WTC11 (cell line): ENCODE data around the gene ADGRV1.

Source experiments
- CREB1 ChIP-seq: sonication (generic); formaldehyde crosslinking; IDR thresholded peaks from 2 replicates; pipeline ENCODE4 v1.8.0; 2023; ENCODE audit warnings: mild to moderate bottlenecking, missing genetic modification reagents
- ELF4 ChIP-seq: sonication (generic); formaldehyde crosslinking; IDR thresholded peaks from 2 replicates; pipeline ENCODE4 v1.8.1; 2022; ENCODE audit warnings: low read depth, mild to moderate bottlenecking, moderate library complexity, missing genetic modification reagents
- NR1H2 ChIP-seq: sonication (generic); formaldehyde crosslinking; IDR thresholded peaks from 2 replicates; pipeline ENCODE4 v1.9.0; 2021; ENCODE audit warnings: mild to moderate bottlenecking, moderate library complexity, missing genetic modification reagents
- STAT6 ChIP-seq: sonication (generic); formaldehyde crosslinking; conservative IDR thresholded peaks from 2 replicates; pipeline ENCODE4 v1.8.1; 2023; ENCODE audit warnings: mild to moderate bottlenecking, low read depth, missing genetic modification reagents, moderate library complexity
- ZNF281 ChIP-seq: sonication (generic); formaldehyde crosslinking; IDR thresholded peaks from 2 replicates; pipeline ENCODE4 v1.8.0; 2023; ENCODE audit warnings: mild to moderate bottlenecking, missing genetic modification reagents
- TF ChIP-seq, protein P1 (sequence below): sonication (generic); formaldehyde crosslinking; conservative IDR thresholded peaks from 2 replicates; pipeline ENCODE4 v1.8.1; 2022; ENCODE audit warnings: mild to moderate bottlenecking, missing genetic modification reagents
- TF ChIP-seq, protein P2 (sequence below): fragments of 200-600 bp; IDR thresholded peaks from 2 replicates; pipeline ENCODE4 v1.8.0; 2022; ENCODE audit warnings: antibody characterized with exemption
- TF ChIP-seq, protein P3 (sequence below): sonication (generic); formaldehyde crosslinking; IDR thresholded peaks from 2 replicates; pipeline ENCODE4 v1.8.0; 2022; ENCODE audit warnings: missing genetic modification reagents
- TF ChIP-seq, protein P4 (sequence below): sonication (generic); formaldehyde crosslinking; IDR thresholded peaks from 2 replicates; pipeline ENCODE4 v1.8.1; 2022; ENCODE audit warnings: mild to moderate bottlenecking, moderate library complexity, missing genetic modification reagents

DNA sequence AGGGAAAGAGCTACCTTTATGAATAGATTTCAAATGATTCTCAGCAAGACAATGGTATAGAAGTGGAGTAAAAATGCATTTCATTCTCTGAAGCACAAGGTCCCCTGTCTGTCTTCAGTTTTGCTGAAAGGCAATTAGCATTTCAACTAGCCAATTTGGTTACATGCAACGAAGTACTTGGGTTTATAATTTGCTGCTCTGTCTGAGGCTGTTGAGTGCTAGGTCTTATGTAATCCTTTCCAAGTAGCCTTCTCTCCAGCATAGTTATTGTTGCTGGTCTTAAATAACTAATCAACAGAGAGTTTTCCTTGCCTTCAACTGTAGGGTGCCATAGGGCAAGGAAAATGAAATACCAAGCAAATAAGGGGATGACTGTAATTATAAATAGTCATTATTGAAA, 4.5 kb downstream of the ADGRV1 start:
- TF ChIP-seq, protein P1, sequence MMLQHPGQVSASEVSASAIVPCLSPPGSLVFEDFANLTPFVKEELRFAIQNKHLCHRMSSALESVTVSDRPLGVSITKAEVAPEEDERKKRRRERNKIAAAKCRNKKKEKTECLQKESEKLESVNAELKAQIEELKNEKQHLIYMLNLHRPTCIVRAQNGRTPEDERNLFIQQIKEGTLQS (CRISPR knock-in tag): no peak
- no peak for TF ChIP-seq NR1H2 (CRISPR knock-in tag)
- TF ChIP-seq, protein P2, sequence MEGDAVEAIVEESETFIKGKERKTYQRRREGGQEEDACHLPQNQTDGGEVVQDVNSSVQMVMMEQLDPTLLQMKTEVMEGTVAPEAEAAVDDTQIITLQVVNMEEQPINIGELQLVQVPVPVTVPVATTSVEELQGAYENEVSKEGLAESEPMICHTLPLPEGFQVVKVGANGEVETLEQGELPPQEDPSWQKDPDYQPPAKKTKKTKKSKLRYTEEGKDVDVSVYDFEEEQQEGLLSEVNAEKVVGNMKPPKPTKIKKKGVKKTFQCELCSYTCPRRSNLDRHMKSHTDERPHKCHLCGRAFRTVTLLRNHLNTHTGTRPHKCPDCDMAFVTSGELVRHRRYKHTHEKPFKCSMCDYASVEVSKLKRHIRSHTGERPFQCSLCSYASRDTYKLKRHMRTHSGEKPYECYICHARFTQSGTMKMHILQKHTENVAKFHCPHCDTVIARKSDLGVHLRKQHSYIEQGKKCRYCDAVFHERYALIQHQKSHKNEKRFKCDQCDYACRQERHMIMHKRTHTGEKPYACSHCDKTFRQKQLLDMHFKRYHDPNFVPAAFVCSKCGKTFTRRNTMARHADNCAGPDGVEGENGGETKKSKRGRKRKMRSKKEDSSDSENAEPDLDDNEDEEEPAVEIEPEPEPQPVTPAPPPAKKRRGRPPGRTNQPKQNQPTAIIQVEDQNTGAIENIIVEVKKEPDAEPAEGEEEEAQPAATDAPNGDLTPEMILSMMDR: no peak
- TF ChIP-seq, protein P3, sequence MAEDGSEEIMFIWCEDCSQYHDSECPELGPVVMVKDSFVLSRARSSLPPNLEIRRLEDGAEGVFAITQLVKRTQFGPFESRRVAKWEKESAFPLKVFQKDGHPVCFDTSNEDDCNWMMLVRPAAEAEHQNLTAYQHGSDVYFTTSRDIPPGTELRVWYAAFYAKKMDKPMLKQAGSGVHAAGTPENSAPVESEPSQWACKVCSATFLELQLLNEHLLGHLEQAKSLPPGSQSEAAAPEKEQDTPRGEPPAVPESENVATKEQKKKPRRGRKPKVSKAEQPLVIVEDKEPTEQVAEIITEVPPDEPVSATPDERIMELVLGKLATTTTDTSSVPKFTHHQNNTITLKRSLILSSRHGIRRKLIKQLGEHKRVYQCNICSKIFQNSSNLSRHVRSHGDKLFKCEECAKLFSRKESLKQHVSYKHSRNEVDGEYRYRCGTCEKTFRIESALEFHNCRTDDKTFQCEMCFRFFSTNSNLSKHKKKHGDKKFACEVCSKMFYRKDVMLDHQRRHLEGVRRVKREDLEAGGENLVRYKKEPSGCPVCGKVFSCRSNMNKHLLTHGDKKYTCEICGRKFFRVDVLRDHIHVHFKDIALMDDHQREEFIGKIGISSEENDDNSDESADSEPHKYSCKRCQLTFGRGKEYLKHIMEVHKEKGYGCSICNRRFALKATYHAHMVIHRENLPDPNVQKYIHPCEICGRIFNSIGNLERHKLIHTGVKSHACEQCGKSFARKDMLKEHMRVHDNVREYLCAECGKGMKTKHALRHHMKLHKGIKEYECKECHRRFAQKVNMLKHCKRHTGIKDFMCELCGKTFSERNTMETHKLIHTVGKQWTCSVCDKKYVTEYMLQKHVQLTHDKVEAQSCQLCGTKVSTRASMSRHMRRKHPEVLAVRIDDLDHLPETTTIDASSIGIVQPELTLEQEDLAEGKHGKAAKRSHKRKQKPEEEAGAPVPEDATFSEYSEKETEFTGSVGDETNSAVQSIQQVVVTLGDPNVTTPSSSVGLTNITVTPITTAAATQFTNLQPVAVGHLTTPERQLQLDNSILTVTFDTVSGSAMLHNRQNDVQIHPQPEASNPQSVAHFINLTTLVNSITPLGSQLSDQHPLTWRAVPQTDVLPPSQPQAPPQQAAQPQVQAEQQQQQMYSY (CRISPR knock-in tag): no peak
- TF ChIP-seq ZNF281 (CRISPR knock-in tag): no peak
- TF ChIP-seq STAT6: no peak
- TF ChIP-seq ELF4 (CRISPR knock-in tag): no peak
- TF ChIP-seq, protein P4, sequence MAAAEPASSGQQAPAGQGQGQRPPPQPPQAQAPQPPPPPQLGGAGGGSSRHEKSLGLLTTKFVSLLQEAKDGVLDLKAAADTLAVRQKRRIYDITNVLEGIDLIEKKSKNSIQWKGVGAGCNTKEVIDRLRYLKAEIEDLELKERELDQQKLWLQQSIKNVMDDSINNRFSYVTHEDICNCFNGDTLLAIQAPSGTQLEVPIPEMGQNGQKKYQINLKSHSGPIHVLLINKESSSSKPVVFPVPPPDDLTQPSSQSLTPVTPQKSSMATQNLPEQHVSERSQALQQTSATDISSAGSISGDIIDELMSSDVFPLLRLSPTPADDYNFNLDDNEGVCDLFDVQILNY (CRISPR knock-in tag): no peak
- TF ChIP-seq CREB1 (CRISPR knock-in tag): no peak
